ENCODE measurements around the gene PPM1J. TPM values are rescaled to one million over a fixed set of nuclear protein-coding genes. Genes with fewer than 3 reads are reported as not detected.

The PPM1J gene
- total RNA-seq, 2 donors from 2014 or later = 0.66 to 2.3 TPM

GRCh38 chr1:112698366-112699310 is 16.5 kb downstream of the PPM1J start:
- 28 to 42% methylated on average over 10 to 17 of the region's 17 CpGs for WGBS, 2 donors
- Histone ChIP-seq H3K27me3 (no peaks in the 10 kb centered on the region), H3K27ac (peak overlapping the region; percentile 6 to 77 (median 75)), H3K36me3 (replicated peaks in 1 of 2; ENCODE audit: insufficient read depth in 1 of 2, low read depth in 2 of 2) (peaks cover 4 to 11% of the 10 kb centered on the region in 2 donors), H3K4me1 (peaks cover 50% of the 10 kb centered on the region), H3K9me3 (no peaks in the 10 kb centered on the region), H3K4me3 (no peak overlapping the region)
- DNase-seq (peak; percentile 65 to 81 (median 73)), ATAC-seq (peak; percentile 36)
- intact Hi-C loops (cut with DNase I) = loop anchor here (10.0 kb wide), 1 partner anchor 74 kb away; no protein-coding TSS in a partner anchor
- TF ChIP-seq CTCF (IDR thresholded peaks at IDR 0.05) (peak in 1 of 7 experiments; percentile 3), POLR2A (IDR thresholded peaks at IDR 0.05) (no peak)

- TF ChIP-seq POLR2A (IDR thresholded peaks at IDR 0.05) (no peak), CTCF (IDR thresholded peaks at IDR 0.05) (no peak)
- H3K4me1 ChIP-seq = peaks cover 42% of the 10 kb centered on the region
- 94 to 96% methylated on average over 9 of the region's 9 CpGs for WGBS, 2 donors
- H3K4me3 ChIP-seq = no peak overlapping the region
- H3K36me3 ChIP-seq (replicated peaks in 1 of 2; ENCODE audit: insufficient read depth in 1 of 2, low read depth in 2 of 2) = peaks cover 4 to 11% of the 10 kb centered on the region in 2 donors
- DNase-seq = no peak
- peak overlapping the region in 2 of 4 donors; percentile 73 to 77 for H3K27ac ChIP-seq
- no peaks in the 10 kb centered on the region for H3K27me3 ChIP-seq
- intact Hi-C loops (cut with DNase I) = loop anchor here (10.0 kb wide), 1 partner anchor 73 kb away; no protein-coding TSS in a partner anchor
- no peaks in the 10 kb centered on the region for H3K9me3 ChIP-seq
- no peak for ATAC-seq
These were observed 17.3 kb downstream of the PPM1J start for GRCh38 chr1:112697781-112698201.

- 77 to 92% methylated on average over 3 to 7 of the region's 7 CpGs for WGBS, 2 donors
- intact Hi-C loops (cut with DNase I) = loop anchor here (10.0 kb wide), 1 partner anchor 72 kb away; no protein-coding TSS in a partner anchor
- no peak for TF ChIP-seq POLR2A (IDR thresholded peaks at IDR 0.05)
- no peak overlapping the region for H3K4me3 ChIP-seq
- DNase-seq (no peak), ATAC-seq (no peak)
- H3K27ac ChIP-seq = no peak overlapping the region
- no peaks in the 10 kb centered on the region for H3K9me3 ChIP-seq
- peaks cover 39% of the 10 kb centered on the region for H3K4me1 ChIP-seq
- peaks cover 4 to 12% of the 10 kb centered on the region in 2 donors for H3K36me3 ChIP-seq (replicated peaks in 1 of 2; ENCODE audit: insufficient read depth in 1 of 2, low read depth in 2 of 2)
- no peaks in the 10 kb centered on the region for H3K27me3 ChIP-seq
These were observed 18.4 kb downstream of the PPM1J start for GRCh38 chr1:112696578-112697314.

- WGBS, 2 donors = 92 to 93% methylated on average over 6 to 9 of the region's 9 CpGs
- ATAC-seq (no peak), DNase-seq (no peak)
- Histone ChIP-seq H3K36me3 (replicated peaks in 1 of 2; ENCODE audit: insufficient read depth in 1 of 2, low read depth in 2 of 2) (peaks cover 4 to 14% of the 10 kb centered on the region in 2 donors), H3K27me3 (no peaks in the 10 kb centered on the region), H3K4me3 (no peak overlapping the region), H3K9me3 (no peaks in the 10 kb centered on the region), H3K4me1 (peaks cover 24% of the 10 kb centered on the region), H3K27ac (no peak overlapping the region)
- TF ChIP-seq CTCF (IDR thresholded peaks at IDR 0.05) (no peak), POLR2A (IDR thresholded peaks at IDR 0.05) (no peak)
- intact Hi-C loops (cut with DNase I) = loop anchor here (10.0 kb wide), 1 partner anchor 70 kb away; no protein-coding TSS in a partner anchor
These were observed 19.9 kb downstream of the PPM1J start for GRCh38 chr1:112695276-112695675.

All from body of pancreas (tissue), 4 donors.